ENCODE data around the gene TEX44.
"Not testable (repeated sequence)": the region's sequence is repeated elsewhere in the genome, so short reads cannot be mapped to it uniquely, and the experiment has no call there.

TEX44 gene

DNA sequence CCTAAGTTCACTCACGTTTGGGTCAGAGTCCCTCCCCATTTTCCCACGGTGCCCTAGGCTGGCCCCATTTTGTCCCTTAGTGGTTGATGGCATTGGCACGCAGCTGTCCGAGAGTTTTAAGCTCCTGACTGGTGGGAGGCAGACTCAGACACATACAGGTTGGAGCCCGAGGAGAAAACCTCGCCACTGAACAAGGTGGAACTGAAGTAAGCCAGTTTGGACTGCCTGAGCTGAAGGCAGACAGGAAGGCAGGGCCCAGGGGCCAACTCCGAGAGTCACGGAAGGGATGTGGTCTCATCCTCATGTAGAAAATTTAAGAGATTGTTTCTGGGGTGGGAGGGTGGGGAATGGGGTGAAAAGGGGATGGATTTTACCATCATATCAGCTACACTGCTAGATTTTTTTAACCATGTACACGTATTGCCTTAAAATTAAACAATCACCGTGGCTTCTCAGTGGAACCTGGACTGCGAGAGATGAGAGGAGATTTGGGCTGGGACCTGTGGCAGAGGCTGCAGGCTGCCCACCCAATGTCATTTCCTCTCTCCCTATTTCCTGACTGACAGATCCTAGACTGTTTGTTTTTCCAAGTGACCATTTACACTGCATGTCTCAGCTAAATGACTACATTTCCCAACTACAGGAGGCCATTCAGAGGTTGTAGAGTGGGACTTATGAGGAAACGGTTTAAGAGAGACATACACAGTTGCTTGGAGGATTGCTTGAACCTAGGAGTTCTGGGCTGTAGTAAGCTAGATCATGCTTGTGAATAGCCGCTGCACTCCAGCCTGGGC is 43.0 kb upstream of the TEX44 start:
- H3K9me3 ChIP-seq: no peaks in the 10 kb centered on the region
- TF ChIP-seq, protein P1, sequence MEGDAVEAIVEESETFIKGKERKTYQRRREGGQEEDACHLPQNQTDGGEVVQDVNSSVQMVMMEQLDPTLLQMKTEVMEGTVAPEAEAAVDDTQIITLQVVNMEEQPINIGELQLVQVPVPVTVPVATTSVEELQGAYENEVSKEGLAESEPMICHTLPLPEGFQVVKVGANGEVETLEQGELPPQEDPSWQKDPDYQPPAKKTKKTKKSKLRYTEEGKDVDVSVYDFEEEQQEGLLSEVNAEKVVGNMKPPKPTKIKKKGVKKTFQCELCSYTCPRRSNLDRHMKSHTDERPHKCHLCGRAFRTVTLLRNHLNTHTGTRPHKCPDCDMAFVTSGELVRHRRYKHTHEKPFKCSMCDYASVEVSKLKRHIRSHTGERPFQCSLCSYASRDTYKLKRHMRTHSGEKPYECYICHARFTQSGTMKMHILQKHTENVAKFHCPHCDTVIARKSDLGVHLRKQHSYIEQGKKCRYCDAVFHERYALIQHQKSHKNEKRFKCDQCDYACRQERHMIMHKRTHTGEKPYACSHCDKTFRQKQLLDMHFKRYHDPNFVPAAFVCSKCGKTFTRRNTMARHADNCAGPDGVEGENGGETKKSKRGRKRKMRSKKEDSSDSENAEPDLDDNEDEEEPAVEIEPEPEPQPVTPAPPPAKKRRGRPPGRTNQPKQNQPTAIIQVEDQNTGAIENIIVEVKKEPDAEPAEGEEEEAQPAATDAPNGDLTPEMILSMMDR (IDR thresholded peaks at IDR 0.05): no peak
- peaks cover 32 to 37% of the 10 kb centered on the region in 2 experiments for H3K4me1 ChIP-seq (ENCODE audit: control insufficient read depth in 1 of 2, insufficient read depth in 1 of 2, low read depth in 1 of 2, low read length in 1 of 2)
- H3K27ac ChIP-seq: no peak overlapping the region
- no peaks in the 10 kb centered on the region for H3K27me3 ChIP-seq
- no peaks in the 10 kb centered on the region for H3K36me3 ChIP-seq
- H3K4me3 ChIP-seq (ENCODE audit: low read depth in 1 of 2, low read length in 1 of 2): no peak overlapping the region

DNA sequence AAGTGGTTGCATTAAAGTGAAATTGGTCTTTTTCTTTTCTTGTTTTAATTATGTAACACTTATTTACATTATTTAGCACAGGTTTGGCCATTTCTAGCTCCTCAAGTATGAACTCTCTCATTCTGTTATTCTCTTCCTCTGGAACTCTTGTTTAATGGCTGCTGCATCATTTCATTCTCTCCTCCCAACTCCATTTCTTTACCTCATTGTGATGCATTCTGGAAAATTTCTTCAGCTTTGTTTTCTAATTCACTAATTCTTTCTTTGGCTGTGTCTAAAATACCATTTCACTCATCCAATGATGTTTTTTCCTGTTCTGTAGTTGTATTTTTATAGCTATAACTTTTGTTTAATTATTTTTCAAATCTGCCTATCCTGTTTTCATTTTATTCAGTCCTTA is 39.9 kb upstream of the TEX44 start:
- H3K4me1 ChIP-seq (ENCODE audit: control insufficient read depth in 1 of 2, insufficient read depth in 1 of 2, low read depth in 1 of 2, low read length in 1 of 2): peaks cover 26% of the 10 kb centered on the region in 2 experiments
- no peak overlapping the region for H3K27ac ChIP-seq
- no peaks in the 10 kb centered on the region for H3K27me3 ChIP-seq
- TF ChIP-seq, protein P1 (IDR thresholded peaks at IDR 0.05): no peak
- no peaks in the 10 kb centered on the region for H3K36me3 ChIP-seq
- H3K9me3 ChIP-seq: no peaks in the 10 kb centered on the region
- no peak overlapping the region for H3K4me3 ChIP-seq (ENCODE audit: low read depth in 1 of 2, low read length in 1 of 2)

DNA sequence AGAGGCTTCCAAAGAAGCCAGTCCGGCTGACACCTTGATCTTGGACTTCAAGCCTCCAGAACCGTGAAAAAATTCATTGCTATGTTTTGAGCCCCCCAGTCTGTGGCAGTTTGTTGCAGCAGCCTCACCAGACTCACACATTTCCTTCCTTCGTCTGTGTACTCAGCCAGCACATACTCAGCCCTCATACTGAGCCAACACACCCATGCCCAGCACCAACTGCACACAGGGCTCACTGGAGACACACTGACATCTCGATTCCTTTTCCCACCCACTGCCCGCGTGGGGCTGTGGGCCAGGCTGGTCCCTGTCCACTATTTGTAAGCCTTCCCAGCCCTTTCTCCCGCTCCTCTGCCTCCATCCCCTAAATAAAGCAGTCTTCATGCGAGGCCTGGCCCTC is 38.3 kb upstream of the TEX44 start:
- Histone ChIP-seq H3K9me3 (no peaks in the 10 kb centered on the region), H3K36me3 (no peaks in the 10 kb centered on the region), H3K27ac (peak overlapping the region; percentile 78), H3K4me3 (ENCODE audit: low read depth in 1 of 2, low read length in 1 of 2) (peak overlapping the region; percentile 32 to 61), H3K27me3 (no peaks in the 10 kb centered on the region), H3K4me1 (ENCODE audit: control insufficient read depth in 1 of 2, insufficient read depth in 1 of 2, low read depth in 1 of 2, low read length in 1 of 2) (peaks cover 27% of the 10 kb centered on the region in 2 experiments)
- TF ChIP-seq, protein P1 (IDR thresholded peaks at IDR 0.05): no peak

DNA sequence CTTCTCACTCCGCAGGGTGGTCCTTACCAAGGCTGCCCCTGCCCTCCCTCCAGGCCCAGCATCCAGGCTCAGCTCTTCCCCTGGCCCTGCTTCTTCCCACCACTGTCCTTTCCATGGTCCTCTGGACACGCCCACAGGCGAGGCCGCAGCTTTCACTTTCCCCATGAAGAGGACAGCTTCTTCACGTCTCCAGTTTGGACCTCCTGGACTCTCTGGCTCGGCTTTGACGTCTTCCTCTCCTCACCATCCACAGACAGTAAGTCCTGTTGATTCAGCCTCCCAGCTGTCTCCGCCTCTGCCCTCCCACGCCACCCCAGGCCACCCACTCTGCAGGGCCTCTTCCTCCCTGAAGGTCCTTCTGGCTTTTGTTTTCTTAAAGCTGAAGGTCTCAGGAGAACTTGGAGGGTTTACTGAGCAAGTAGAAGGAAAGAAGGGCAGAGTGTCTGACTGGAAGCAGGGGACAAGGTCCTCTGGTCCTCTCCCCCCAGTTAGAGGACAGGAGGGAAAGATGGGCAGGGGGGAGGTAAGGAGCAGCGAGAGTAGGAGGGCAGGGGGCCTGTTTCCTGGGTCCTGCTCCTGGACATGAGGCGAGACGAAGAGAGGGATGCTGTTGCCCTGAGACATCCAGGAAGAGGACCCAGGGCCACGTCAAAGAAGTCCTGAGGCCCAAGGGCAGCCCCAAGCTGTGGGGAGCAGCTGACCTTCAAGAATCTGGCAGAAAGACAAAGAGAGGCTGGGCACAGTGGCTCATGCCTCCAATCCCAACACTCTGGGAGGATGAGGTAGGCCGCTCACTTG is 37.7 kb upstream of the TEX44 start:
- H3K4me1 ChIP-seq (ENCODE audit: control insufficient read depth in 1 of 2, insufficient read depth in 1 of 2, low read depth in 1 of 2, low read length in 1 of 2): peaks cover 27% of the 10 kb centered on the region in 2 experiments
- no peaks in the 10 kb centered on the region for H3K36me3 ChIP-seq
- H3K27ac ChIP-seq: peak overlapping the region; percentile 78
- H3K27me3 ChIP-seq: no peaks in the 10 kb centered on the region
- H3K4me3 ChIP-seq (ENCODE audit: low read depth in 1 of 2, low read length in 1 of 2): peak overlapping the region; percentile 32 to 61
- TF ChIP-seq, protein P1 (IDR thresholded peaks at IDR 0.05): no peak
- H3K9me3 ChIP-seq: no peaks in the 10 kb centered on the region

DNA sequence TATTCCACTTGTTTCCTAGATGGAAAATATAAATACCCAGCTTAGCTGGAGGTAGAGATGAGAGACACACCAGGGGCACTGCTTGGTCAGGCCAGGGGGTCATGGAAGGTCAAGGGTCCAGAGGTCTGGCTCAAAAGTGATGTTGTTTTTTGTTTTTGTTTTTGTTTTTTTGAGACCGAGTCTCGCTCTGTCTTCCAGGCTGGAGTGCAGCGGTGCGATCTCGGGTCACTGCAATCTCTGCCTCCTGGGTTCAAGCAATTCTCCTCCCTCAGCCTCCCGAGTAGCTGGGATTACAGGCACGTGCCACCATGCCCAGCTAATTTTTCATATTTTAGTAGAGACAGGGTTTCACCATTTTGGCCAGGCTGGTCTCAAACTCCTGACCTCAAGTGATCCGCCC is 36.2 kb upstream of the TEX44 start:
- not testable (repeated sequence) for H3K36me3 ChIP-seq; H3K27ac ChIP-seq; H3K4me3 ChIP-seq (ENCODE audit: low read depth in 1 of 2, low read length in 1 of 2); H3K9me3 ChIP-seq; H3K27me3 ChIP-seq
- peaks cover 27% of the 10 kb centered on the region in 2 experiments for H3K4me1 ChIP-seq (ENCODE audit: control insufficient read depth in 1 of 2, insufficient read depth in 1 of 2, low read depth in 1 of 2, low read length in 1 of 2)

DNA sequence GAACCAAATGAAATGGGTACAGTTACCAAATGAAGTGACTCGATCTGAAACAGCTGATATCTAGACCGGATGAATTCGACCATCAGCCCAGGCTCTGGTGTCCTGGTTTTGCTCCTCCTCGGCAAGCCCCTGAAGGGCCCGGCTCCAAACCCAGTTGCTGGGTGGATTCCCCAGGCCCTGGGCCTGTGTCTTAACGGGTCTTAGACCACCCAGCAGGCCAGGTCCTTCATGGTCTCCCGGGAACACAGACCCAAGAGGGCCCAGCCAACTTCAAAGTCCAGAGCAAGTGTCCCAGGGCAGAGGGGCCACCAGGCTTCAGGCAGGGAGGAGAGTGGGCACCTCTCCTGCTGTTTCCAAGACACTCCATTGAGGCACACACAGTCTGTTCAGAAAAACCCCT is 35.7 kb upstream of the TEX44 start:
- H3K27me3 ChIP-seq: no peaks in the 10 kb centered on the region
- no peak overlapping the region for H3K4me3 ChIP-seq (ENCODE audit: low read depth in 1 of 2, low read length in 1 of 2)
- H3K27ac ChIP-seq: no peak overlapping the region
- TF ChIP-seq, protein P1 (IDR thresholded peaks at IDR 0.05): no peak
- no peaks in the 10 kb centered on the region for H3K36me3 ChIP-seq
- peaks cover 27% of the 10 kb centered on the region in 2 experiments for H3K4me1 ChIP-seq (ENCODE audit: control insufficient read depth in 1 of 2, insufficient read depth in 1 of 2, low read depth in 1 of 2, low read length in 1 of 2)
- H3K9me3 ChIP-seq: no peaks in the 10 kb centered on the region
